H1 (cell line): ENCODE data around the gene UMOD. TPM values are rescaled to one million over a fixed set of nuclear protein-coding genes. Genes with fewer than 3 reads are reported as not detected.

Experiments used
- CEBPB ChIP-seq: IDR thresholded peaks from 2 replicates; pipeline ENCODE4 v1.6.1; 2012; ENCODE audit warnings: low read depth, low read length
- CHD1 ChIP-seq: IDR thresholded peaks from 2 replicates; pipeline ENCODE4 v1.6.1; 2012; ENCODE audit warnings: low read depth, low read length, improper control_type of control experiment
- HDAC6 ChIP-seq: IDR thresholded peaks from one replicate; pipeline ENCODE4 v1.7.1; 2012; ENCODE audit warnings: low read depth, mild to moderate bottlenecking, inconsistent platforms, low read length, moderate library complexity
- POLR2AphosphoS5 ChIP-seq: IDR thresholded peaks from 2 replicates; pipeline ENCODE4 v1.6.1; 2011; ENCODE audit warnings: low read depth, low read length
- polyA plus RNA-seq, 7 experiments: library from polyadenylated mRNA; depleted of rRNA in 3 of 7; stranded (reverse) in 5 of 7; unstranded in 2 of 7; fragments of >200 nt in 5 of 7; fragments of 200-250 nt in 2 of 7; gene quantifications; 1 replicate in 5 of 7; 2 replicates in 1 of 7; 4 replicates in 1 of 7; pipeline versions ENCODE4 v1.2.1 to v1.2.3, GENCODE V29; 2011 to 2013; ENCODE audit warnings: missing spikeins in 2 of 7, mixed read lengths in 2 of 7
- total RNA-seq: library from RNA; stranded (reverse); fragmentation: NEBNext Ultra II Directional; extraction: Animal tissue kit (Norgen Biotek cat#: 25700); gene quantifications from 2 replicates; pipeline ENCODE4 v1.2.1, GENCODE V29; 2021

UMOD gene
- total and polyA plus RNA-seq, 2 of the 8 experiments (the other 6 are each of a cell fraction or from before 2014, with no cell fraction given): not detected

GRCh38 chr16:20399185-20399584, 46.7 kb upstream of the UMOD start (continued):
- TF ChIP-seq CHD1: no peak
- no peak for TF ChIP-seq HDAC6
- no peak for TF ChIP-seq POLR2AphosphoS5
- TF ChIP-seq CEBPB: no peak
